Measurements from ENCODE around the gene SLC10A6.
A peak's percentile ranks its signal among the peaks of the same experiment; 100 is the strongest.

Gene SLC10A6

DNA sequence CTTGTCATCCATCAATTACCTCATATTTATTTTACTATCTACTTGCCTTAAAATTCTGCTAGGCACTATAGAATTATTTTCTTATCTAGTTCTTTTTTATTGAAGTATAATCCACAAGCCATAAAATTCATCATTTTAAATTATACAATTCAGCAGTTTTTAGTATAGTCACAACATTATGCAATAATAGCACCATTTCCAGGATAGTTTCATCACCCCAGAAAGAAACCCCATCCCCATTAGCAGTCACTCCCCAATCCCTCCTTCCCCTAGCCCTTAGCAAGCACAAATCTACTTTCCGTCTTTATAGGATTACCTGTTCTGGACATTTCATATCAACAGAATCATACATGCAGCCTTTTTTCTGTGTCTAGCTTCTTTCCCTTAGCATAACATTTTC lies 15.6 kb downstream of the SLC10A6 start:
- TF ChIP-seq, protein P1, sequence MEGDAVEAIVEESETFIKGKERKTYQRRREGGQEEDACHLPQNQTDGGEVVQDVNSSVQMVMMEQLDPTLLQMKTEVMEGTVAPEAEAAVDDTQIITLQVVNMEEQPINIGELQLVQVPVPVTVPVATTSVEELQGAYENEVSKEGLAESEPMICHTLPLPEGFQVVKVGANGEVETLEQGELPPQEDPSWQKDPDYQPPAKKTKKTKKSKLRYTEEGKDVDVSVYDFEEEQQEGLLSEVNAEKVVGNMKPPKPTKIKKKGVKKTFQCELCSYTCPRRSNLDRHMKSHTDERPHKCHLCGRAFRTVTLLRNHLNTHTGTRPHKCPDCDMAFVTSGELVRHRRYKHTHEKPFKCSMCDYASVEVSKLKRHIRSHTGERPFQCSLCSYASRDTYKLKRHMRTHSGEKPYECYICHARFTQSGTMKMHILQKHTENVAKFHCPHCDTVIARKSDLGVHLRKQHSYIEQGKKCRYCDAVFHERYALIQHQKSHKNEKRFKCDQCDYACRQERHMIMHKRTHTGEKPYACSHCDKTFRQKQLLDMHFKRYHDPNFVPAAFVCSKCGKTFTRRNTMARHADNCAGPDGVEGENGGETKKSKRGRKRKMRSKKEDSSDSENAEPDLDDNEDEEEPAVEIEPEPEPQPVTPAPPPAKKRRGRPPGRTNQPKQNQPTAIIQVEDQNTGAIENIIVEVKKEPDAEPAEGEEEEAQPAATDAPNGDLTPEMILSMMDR (IDR thresholded peaks at IDR 0.05; ENCODE audit: unreplicated experiment in 3 of 3): no peak
- peaks cover 5% of the 10 kb centered on the region for H3K9me3 Mint-ChIP-seq
- H3K27ac Mint-ChIP-seq: no peak overlapping the region
- H3K4me3 Mint-ChIP-seq: no peak overlapping the region
- peaks cover 10% of the 10 kb centered on the region for H3K4me1 Mint-ChIP-seq
- H3K36me3 Mint-ChIP-seq (ENCODE audit: low read depth): no peaks in the 10 kb centered on the region
- H3K27me3 Mint-ChIP-seq (ENCODE audit: low read depth): peaks cover 4% of the 10 kb centered on the region

DNA sequence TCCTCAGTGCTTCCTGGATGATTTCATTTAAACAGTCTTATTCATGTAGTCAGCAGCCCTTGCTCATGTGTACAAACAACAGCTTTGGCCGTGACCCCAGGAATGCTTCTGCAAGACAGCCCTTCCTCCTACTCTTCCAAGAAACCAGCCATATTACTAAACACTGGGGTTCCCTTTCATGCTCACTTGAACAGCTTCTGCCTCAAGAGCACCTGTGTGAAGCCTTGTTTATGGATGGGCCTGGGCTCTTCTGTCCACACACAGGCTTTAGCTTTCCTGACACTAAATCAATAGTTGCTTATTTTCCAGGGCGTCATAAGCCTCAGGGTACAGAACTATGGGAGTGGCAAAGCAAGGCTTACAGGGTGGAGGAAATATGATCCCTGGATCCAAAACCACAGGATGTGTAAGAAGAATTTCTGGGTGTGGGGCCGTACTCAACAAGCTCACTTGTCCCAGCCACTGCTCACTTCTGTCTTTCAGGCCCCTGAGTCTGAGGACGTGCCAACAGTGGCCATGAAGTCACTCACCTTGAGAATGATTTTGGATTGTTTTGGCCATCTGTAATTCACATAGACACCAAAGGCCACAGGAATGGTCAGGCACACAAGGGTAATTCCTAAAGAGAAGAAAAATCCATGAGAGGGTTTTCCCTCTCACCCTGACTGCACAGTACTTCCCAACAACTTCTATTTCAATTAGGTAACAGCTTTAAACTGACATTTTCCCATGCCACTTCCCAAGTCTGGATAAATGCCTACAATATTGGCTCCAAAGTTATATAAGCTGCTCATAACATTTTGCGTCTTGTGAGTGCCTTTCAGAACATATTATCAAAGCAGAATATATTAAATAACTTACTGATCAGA lies 17.7 kb downstream of the SLC10A6 start:
- H3K27ac Mint-ChIP-seq: peak overlapping the region; percentile 29 to 59 (median 56)
- H3K36me3 Mint-ChIP-seq (ENCODE audit: low read depth): no peaks in the 10 kb centered on the region
- no peak overlapping the region for H3K4me3 Mint-ChIP-seq
- peaks cover 5% of the 10 kb centered on the region for H3K9me3 Mint-ChIP-seq
- H3K27me3 Mint-ChIP-seq (ENCODE audit: low read depth): peaks cover 4% of the 10 kb centered on the region
- H3K4me1 Mint-ChIP-seq: peaks cover 10% of the 10 kb centered on the region
- TF ChIP-seq, protein P1 (IDR thresholded peaks at IDR 0.05; ENCODE audit: unreplicated experiment in 3 of 3): no peak

DNA sequence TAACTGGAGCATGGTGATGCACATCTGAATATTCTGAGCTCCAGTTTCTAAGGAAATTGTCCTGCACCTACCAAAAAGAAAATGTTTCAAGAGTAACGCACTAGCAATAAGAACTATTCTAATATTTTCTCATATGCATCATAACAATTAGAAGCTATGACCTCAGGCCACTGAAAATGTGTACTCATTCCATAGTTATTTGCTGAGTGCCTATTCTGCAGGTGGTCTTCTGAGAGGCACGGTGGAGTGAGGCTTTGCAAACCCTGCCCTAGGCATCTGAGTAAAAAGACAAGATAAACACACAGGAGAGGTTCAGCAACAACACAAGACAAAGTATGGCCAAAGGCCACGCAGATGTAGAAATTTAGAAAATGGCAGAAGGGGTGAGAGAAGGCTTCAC lies 23.7 kb downstream of the SLC10A6 start:
- H3K36me3 Mint-ChIP-seq (ENCODE audit: low read depth): peaks cover 3% of the 10 kb centered on the region
- no peaks in the 10 kb centered on the region for H3K27me3 Mint-ChIP-seq (ENCODE audit: low read depth)
- H3K9me3 Mint-ChIP-seq: peaks cover 3% of the 10 kb centered on the region
- no peak overlapping the region for H3K4me3 Mint-ChIP-seq
- no peaks in the 10 kb centered on the region for H3K4me1 Mint-ChIP-seq
- TF ChIP-seq, protein P1 (IDR thresholded peaks at IDR 0.05; ENCODE audit: unreplicated experiment in 3 of 3): no peak
- no peak overlapping the region for H3K27ac Mint-ChIP-seq

DNA sequence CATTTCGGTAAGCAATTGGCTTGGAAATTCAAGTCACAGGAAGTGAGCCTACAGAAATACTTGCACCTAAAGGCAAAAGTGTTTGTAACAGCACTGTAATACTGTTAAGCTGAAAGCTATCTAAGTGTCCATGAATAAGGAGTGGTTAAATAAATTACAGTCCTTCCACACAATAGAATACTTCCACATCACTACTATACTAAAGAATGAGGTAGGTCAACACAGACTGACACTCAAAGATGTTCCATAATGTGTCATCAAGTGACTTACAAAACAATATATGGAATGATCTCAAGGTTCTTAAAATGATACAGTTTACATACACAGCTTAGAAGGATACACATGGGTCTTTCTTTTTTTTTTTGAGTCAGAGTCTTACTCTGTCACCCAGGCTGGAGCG lies 27.0 kb downstream of the SLC10A6 start:
- Mint-ChIP-seq H3K27me3 (ENCODE audit: low read depth) (no peaks in the 10 kb centered on the region), H3K9me3 (no peaks in the 10 kb centered on the region), H3K27ac (no peak overlapping the region), H3K36me3 (ENCODE audit: low read depth) (peaks cover 22% of the 10 kb centered on the region), H3K4me3 (no peak overlapping the region), H3K4me1 (no peaks in the 10 kb centered on the region)
- TF ChIP-seq, protein P1 (IDR thresholded peaks at IDR 0.05; ENCODE audit: unreplicated experiment in 3 of 3): no peak

DNA sequence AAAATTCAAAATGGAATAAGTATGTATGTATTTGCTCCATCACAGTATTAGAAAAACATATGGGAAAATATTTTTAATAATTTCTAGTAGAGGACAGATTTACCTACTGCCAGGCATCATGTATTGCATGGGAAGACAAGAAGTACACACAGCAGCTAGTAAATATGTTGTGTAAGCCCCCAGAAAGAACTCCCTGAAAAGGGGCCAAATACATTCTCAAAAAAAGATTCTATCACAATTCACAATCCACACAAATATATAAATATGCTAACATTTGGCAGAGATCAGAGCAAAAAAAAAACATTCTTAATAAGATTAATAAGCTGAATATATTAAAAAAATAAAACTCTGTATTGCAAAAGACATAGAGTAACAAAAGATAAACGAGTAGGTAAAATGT lies 28.0 kb downstream of the SLC10A6 start:
- no peak overlapping the region for H3K4me3 Mint-ChIP-seq
- TF ChIP-seq, protein P1 (IDR thresholded peaks at IDR 0.05; ENCODE audit: unreplicated experiment in 3 of 3): no peak
- H3K27me3 Mint-ChIP-seq (ENCODE audit: low read depth): no peaks in the 10 kb centered on the region
- peaks cover 32% of the 10 kb centered on the region for H3K36me3 Mint-ChIP-seq (ENCODE audit: low read depth)
- H3K4me1 Mint-ChIP-seq: peaks cover 6% of the 10 kb centered on the region
- H3K9me3 Mint-ChIP-seq: no peaks in the 10 kb centered on the region
- H3K27ac Mint-ChIP-seq: no peak overlapping the region

DNA sequence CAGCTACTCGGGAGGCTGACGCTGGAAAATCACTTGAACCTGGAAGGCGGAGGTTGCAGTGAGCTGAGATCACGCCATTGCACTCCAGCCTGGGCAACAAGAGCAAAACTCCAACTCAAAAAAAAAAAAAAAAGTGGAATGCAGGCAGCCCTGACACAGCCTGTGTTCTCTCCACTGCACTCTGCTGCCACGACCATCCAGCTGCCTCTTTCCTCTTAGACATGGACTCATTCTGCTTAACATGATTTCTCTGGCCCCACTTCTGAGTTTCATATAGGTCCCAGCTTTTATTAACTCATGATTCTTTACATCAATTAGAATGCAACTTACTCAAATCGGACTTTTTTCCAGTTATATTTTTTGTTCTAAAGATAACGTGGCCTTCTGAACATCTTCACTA lies 29.6 kb downstream of the SLC10A6 start:
- TF ChIP-seq, protein P1 (IDR thresholded peaks at IDR 0.05; ENCODE audit: unreplicated experiment in 3 of 3): no peak
- Mint-ChIP-seq H3K27ac (no peak overlapping the region), H3K9me3 (peaks cover 4% of the 10 kb centered on the region)

More for the DNA sequence above, 29.6 kb downstream of the SLC10A6 start:
- Mint-ChIP-seq H3K36me3 (ENCODE audit: low read depth) (peaks cover 47% of the 10 kb centered on the region), H3K4me3 (no peak overlapping the region), H3K4me1 (peaks cover 8% of the 10 kb centered on the region), H3K27me3 (ENCODE audit: low read depth) (no peaks in the 10 kb centered on the region)

Data from nephron (organoid).